Neuronal stem cell (in vitro differentiated cells): ENCODE data around the gene ACAA1.

Experiments
- DNase-seq: peaks from one replicate; pipeline ENCODE4 v3.0.0-alpha.2; 2013; ENCODE audit warnings: low spot score
- H2AFZ ChIP-seq: one replicate; pipeline ENCODE4 v1.6.1; 2013; ENCODE audit warnings: mild to moderate bottlenecking, low read length, inconsistent platforms
- H2AK5ac ChIP-seq: 2 replicates; pipeline ENCODE4 v1.6.1; 2013; ENCODE audit warnings: low read depth, mild to moderate bottlenecking, inconsistent platforms, low read length, moderate library complexity, mixed read lengths
- H2BK120ac ChIP-seq: 2 replicates; pipeline ENCODE4 v1.6.1; 2013; ENCODE audit warnings: low read depth, mild to moderate bottlenecking, inconsistent platforms, low read length, moderate library complexity, mixed read lengths
- H2BK12ac ChIP-seq: one replicate; pipeline ENCODE4 v1.6.1; 2013; ENCODE audit warnings: low read length, inconsistent platforms
- H2BK15ac ChIP-seq: 2 replicates; pipeline ENCODE4 v1.6.1; 2013; ENCODE audit warnings: mild to moderate bottlenecking, low read length, inconsistent platforms, mixed read lengths
- H2BK5ac ChIP-seq: one replicate; pipeline ENCODE4 v1.6.1; 2013; ENCODE audit warnings: inconsistent platforms, mild to moderate bottlenecking, low read length, moderate library complexity
- H3K14ac ChIP-seq: one replicate; pipeline ENCODE4 v1.6.1; 2013; ENCODE audit warnings: low read length, inconsistent platforms
- H3K18ac ChIP-seq: 2 replicates; pipeline ENCODE4 v1.6.1; 2013; ENCODE audit warnings: low read length, inconsistent platforms
- H3K23ac ChIP-seq: 2 replicates; pipeline ENCODE4 v1.6.1; 2013; ENCODE audit warnings: low read depth, mild to moderate bottlenecking, mixed read lengths, low read length, inconsistent platforms; ENCODE audit not compliant: poor library complexity
- H3K27ac ChIP-seq: replicated peaks from 3 replicates; pipeline ENCODE4 v1.5.1; 2013; ENCODE audit warnings: low read length, inconsistent platforms
- H3K27me3 ChIP-seq, 3 experiments: 2 replicates each; pipeline ENCODE4 v1.6.1; 2013; ENCODE audit warnings: low read length in 3 of 3, mild to moderate bottlenecking in 2 of 3, inconsistent platforms in 1 of 3, low read depth in 1 of 3, mixed read lengths in 1 of 3, moderate library complexity in 1 of 3; ENCODE audit not compliant: control insufficient read depth in 3 of 3, insufficient read depth in 3 of 3
- H3K36me3 ChIP-seq, 2 donors: replicated peaks in 1 of 2; 2 replicates each; pipeline ENCODE4 v1.6.1; 2013; ENCODE audit warnings: low read length in 2 of 2; ENCODE audit not compliant: control insufficient read depth in 2 of 2, insufficient read depth in 2 of 2
- H3K4ac ChIP-seq: 2 replicates; pipeline ENCODE4 v1.6.1; 2013; ENCODE audit warnings: inconsistent platforms, mild to moderate bottlenecking, low read length, moderate library complexity
- H3K4me1 ChIP-seq, 2 donors: 1 replicate in 1 of 2; 2 replicates in 1 of 2; pipeline ENCODE4 v1.6.1; 2013; ENCODE audit warnings: low read length in 2 of 2, low read depth in 1 of 2; ENCODE audit not compliant: control insufficient read depth in 2 of 2, insufficient read depth in 1 of 2
- H3K4me2 ChIP-seq: one replicate; pipeline ENCODE4 v1.6.1; 2013; ENCODE audit warnings: mild to moderate bottlenecking, low read length, inconsistent platforms; ENCODE audit not compliant: insufficient read depth, poor library complexity, severe bottlenecking
- H3K4me3 ChIP-seq, 2 donors: 2 replicates each; pipeline ENCODE4 v1.5.1; 2013; ENCODE audit warnings: low read length in 2 of 2, mild to moderate bottlenecking in 2 of 2, inconsistent platforms in 1 of 2, moderate library complexity in 1 of 2
- H3K79me1 ChIP-seq: one replicate; pipeline ENCODE4 v1.6.1; 2013; ENCODE audit warnings: low read depth, mild to moderate bottlenecking, inconsistent platforms, low read length, moderate library complexity
- H3K9ac ChIP-seq: one replicate; pipeline ENCODE4 v1.6.1; 2013; ENCODE audit warnings: mild to moderate bottlenecking, low read depth, low read length, inconsistent platforms; ENCODE audit not compliant: poor library complexity
- H3K9me3 ChIP-seq, 2 donors: replicated peaks in 1 of 2; 2 replicates each; pipeline versions ENCODE3 to v1.6.1; 2013; ENCODE audit warnings: low read length in 2 of 2, mild to moderate bottlenecking in 2 of 2, inconsistent platforms in 1 of 2, low read depth in 1 of 2, mixed read lengths in 1 of 2, moderate library complexity in 1 of 2; ENCODE audit not compliant: control insufficient read depth in 2 of 2, insufficient read depth in 1 of 2
- H4K8ac ChIP-seq: one replicate; pipeline ENCODE4 v1.6.1; 2013; ENCODE audit warnings: low read depth, mild to moderate bottlenecking, inconsistent platforms, low read length, moderate library complexity
- H4K91ac ChIP-seq: one replicate; pipeline ENCODE4 v1.6.1; 2013; ENCODE audit warnings: low read length, low read depth, mild to moderate bottlenecking, inconsistent platforms; ENCODE audit not compliant: poor library complexity
- WGBS, 2 donors: extraction: QIAGEN DNeasy Blood & Tissue Kit; methylation state at CpG; one replicate each; pipeline ENCODE4 v1.1.7; 2013; ENCODE audit warnings: missing lambda C conversion rate in 2 of 2, mixed read lengths in 1 of 2; ENCODE audit not compliant: insufficient read length in 2 of 2, insufficient replicate concordance in 1 of 2; ENCODE audit errors: extremely low coverage in 2 of 2; 5-methylcytosine and 5-hydroxymethylcytosine counted together

ACAA1 gene

DNA sequence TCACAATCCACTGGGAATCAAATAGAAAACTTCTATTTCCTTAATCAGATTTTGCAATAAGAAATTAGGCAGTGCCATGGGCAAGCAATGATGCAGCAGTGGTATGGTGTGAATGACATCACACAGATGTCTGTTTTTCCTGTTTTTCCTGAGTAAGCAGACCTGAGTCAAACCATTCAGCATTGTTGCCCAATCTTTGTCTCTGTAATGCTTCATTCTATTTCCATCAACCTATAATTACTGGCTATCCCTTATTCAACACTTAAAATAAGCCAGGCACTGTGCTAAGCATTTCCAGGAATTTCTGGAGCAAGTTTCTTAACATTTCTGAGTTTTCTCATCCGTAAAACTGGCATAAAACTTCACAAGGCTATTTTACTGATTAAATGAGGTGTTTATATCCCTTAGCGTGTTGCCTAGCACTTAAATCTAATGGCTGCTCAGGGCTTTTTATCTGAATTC, 17.1 kb upstream of the ACAA1 start:
- Histone ChIP-seq H4K91ac (no peak overlapping the region), H3K27ac (no peak overlapping the region), H2BK120ac (no peak overlapping the region), H3K18ac (no peak overlapping the region), H3K4me3 (no peak overlapping the region), H3K36me3 (no peaks in the 10 kb centered on the region), H3K79me1 (no peaks in the 10 kb centered on the region), H3K14ac (no peak overlapping the region), H2BK5ac (no peak overlapping the region), H2BK12ac (no peak overlapping the region), H3K4me1 (no peaks in the 10 kb centered on the region), H3K27me3 (no peaks in the 10 kb centered on the region), H2AK5ac (no peak overlapping the region), H3K23ac (no peak overlapping the region), H3K9me3 (no peaks in the 10 kb centered on the region), H3K4ac (no peak overlapping the region), H2AFZ (no peak overlapping the region), H4K8ac (no peak overlapping the region), H2BK15ac (no peak overlapping the region), H3K9ac (no peak overlapping the region), H3K4me2 (no peak overlapping the region)
- no peak for DNase-seq
- no CpG with 5 or more reads among the region's 2 CpGs for WGBS, 2 donors

DNA sequence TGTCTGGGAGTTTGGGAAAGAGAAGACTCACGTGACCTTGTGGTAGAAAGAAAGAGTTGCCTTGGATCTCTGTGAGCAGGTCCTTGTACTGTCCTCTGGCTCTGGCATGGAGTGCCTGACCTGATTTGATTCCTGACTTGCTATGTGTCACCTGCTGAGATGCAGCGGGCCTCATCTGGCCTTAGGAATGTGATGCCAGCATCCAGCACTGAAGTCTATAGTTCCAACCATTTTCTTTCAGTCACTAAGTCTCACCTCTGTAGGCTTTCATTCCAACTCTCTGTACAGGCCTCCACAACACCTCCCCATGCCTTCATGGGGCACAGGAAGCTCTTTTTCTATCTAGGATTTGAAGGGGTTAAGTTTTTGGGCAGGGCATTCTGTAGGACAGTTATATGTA, 16.3 kb upstream of the ACAA1 start:
- Histone ChIP-seq H2AK5ac (no peak overlapping the region), H3K23ac (no peak overlapping the region), H3K4ac (no peak overlapping the region), H3K4me1 (no peaks in the 10 kb centered on the region), H3K79me1 (no peaks in the 10 kb centered on the region), H3K36me3 (no peaks in the 10 kb centered on the region), H4K91ac (no peak overlapping the region), H2BK120ac (no peak overlapping the region), H3K9ac (no peak overlapping the region), H3K4me3 (no peak overlapping the region), H2BK5ac (no peak overlapping the region), H4K8ac (no peak overlapping the region), H2BK12ac (no peak overlapping the region), H3K4me2 (no peak overlapping the region), H3K27ac (no peak overlapping the region), H3K9me3 (no peaks in the 10 kb centered on the region), H3K14ac (no peak overlapping the region), H2AFZ (peak overlapping the region; percentile 48), H2BK15ac (no peak overlapping the region), H3K18ac (no peak overlapping the region), H3K27me3 (no peaks in the 10 kb centered on the region)
- no CpG with 5 or more reads among the region's 2 CpGs for WGBS, 2 donors
- no peak for DNase-seq

DNA sequence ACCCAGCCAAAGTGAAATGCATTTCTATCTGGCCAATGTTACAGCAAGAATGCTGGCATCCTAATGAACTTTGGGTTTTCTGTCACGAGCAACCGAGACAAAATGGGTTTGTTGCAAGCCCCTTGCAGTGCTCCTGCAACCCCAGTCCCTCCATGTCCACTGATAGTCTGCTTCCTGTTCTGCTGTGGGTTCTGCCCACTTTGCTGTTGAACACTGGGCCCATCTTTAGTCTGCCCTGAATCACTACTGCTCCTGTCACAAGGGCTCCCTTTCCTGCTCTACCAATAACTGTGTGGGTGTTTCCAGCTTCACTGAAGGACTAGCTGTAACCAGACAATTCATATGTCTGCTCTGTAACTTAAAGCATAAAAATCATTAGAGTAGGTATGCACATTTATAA, 15.7 kb upstream of the ACAA1 start:
- Histone ChIP-seq H3K79me1 (no peaks in the 10 kb centered on the region), H3K27me3 (no peaks in the 10 kb centered on the region), H3K27ac (no peak overlapping the region)

DNA sequence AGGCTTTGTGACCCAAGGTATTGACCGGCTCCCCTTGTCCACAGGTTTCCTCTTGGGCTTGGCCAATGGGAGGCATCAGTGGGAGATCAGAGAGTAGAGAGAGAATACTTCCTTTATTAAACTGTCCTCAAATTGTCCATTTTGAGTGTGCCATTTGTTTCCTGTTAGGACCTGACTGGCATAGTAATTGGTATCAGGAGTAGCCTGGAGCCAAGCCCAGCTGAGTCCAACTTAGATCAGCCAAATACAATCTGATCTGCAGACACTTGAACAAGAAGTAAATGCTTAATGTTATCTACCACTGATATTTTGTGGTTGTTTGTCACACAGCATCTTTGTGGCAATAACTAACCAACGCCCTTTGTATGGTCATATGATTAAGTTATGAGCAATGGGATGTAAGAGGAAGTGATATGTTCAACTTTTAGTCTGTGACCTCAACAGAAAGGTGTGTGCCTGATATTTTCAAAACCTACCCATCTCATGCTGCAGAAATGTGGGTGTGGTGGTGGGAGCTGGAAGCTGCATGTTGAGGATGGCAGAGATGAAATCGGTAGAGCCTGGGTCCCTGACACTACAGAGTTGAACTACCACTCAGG, 14.8 kb upstream of the ACAA1 start:
- Histone ChIP-seq H3K4me2 (no peak overlapping the region), H2AK5ac (no peak overlapping the region), H3K36me3 (no peaks in the 10 kb centered on the region), H2BK12ac (no peak overlapping the region), H3K79me1 (no peaks in the 10 kb centered on the region), H2BK15ac (no peak overlapping the region), H3K14ac (no peak overlapping the region), H3K9ac (no peak overlapping the region), H3K27ac (no peak overlapping the region), H3K18ac (no peak overlapping the region), H4K8ac (no peak overlapping the region), H2AFZ (no peak overlapping the region), H3K27me3 (no peaks in the 10 kb centered on the region), H4K91ac (no peak overlapping the region), H2BK120ac (no peak overlapping the region), H2BK5ac (no peak overlapping the region), H3K4me1 (no peaks in the 10 kb centered on the region), H3K4me3 (no peak overlapping the region), H3K23ac (no peak overlapping the region), H3K4ac (no peak overlapping the region), H3K9me3 (peaks cover 0 to 2% of the 10 kb centered on the region in 2 donors)
- no CpG with 5 or more reads among the region's 3 CpGs for WGBS, 2 donors
- DNase-seq, result no peak

More for the DNA sequence above, 15.7 kb upstream of the ACAA1 start:
- no peak overlapping the region for H4K8ac ChIP-seq
- no peak overlapping the region for H2BK12ac ChIP-seq
- no peak overlapping the region for H4K91ac ChIP-seq
- no peak overlapping the region for H3K4me2 ChIP-seq
- no peak overlapping the region for H3K4me3 ChIP-seq
- H3K9ac ChIP-seq, result no peak overlapping the region
- no peak overlapping the region for H2BK120ac ChIP-seq
- H2AFZ ChIP-seq, result peak overlapping the region; percentile 48
- H3K4me1 ChIP-seq, result no peaks in the 10 kb centered on the region
- no CpG with 5 or more reads among the region's 2 CpGs for WGBS, 2 donors
- H3K14ac ChIP-seq, result no peak overlapping the region
- no peak overlapping the region for H3K4ac ChIP-seq
- no peak overlapping the region for H3K23ac ChIP-seq
- no peak overlapping the region for H3K18ac ChIP-seq
- no peak overlapping the region for H2BK15ac ChIP-seq
- H2AK5ac ChIP-seq, result no peak overlapping the region
- no peak for DNase-seq
- H3K9me3 ChIP-seq, result no peaks in the 10 kb centered on the region
- no peak overlapping the region for H2BK5ac ChIP-seq
- no peaks in the 10 kb centered on the region for H3K36me3 ChIP-seq
